ENCODE results near the gene ZNF639. TPM values are rescaled to one million over a fixed set of nuclear protein-coding genes. Genes with fewer than 3 reads are reported as not detected.

The ZNF639 gene
- total and polyA plus RNA-seq, 2 experiments from 2014 or later: 33.6 to 62.8 TPM

DNA sequence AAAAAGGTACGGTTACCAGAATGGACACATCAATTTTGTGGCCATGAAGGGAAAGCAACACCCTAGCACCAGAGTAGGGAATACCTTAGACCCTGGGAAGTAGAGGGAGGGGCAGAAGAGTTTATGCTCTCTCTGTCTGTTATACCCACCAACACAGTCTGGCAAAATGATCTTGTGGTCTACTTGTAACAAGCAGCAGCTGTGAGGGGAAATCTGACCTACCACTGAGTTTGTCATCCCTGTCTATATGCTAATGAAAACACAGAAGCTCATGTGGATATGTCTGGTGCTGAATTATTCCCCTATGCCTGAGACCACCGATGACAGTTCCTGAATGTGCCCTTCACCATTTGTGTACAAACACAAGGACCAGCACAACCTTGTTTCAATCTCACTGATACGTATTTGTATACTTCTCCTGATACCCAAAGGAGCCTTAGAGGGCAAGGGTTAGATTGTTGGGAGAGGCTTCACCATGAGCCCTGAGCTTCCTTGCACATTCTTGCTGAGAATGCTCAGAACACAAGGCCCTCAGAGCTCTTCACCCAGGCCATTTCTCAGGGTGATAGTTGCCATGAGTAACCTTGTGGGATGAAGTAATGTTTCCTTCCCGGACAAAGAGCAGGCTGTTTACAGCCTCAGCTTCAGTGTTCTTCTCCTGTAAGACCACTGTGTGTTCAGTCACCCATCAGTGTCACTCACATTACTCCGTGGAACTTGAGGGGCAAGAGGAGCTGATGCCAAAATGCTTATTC, 24.7 kb upstream of the ZNF639 start:
- H3K4me1 ChIP-seq (ENCODE audit: insufficient read depth): 0 out of 2 replicates have a peak, but pooled peaks cover 4% of the 10 kb centered on the region
- H3K27ac ChIP-seq (ENCODE audit: low read depth): no peak overlapping the region
- TF ChIP-seq ZNF331 (CRISPR knock-in tag; IDR thresholded peaks at IDR 0.05; ENCODE audit: low read depth): no peak
- H3K4me2 ChIP-seq: no peak overlapping the region
- H2AFZ ChIP-seq: no peak overlapping the region
- Mint-ChIP-seq H3K27ac (no peak overlapping the region), H3K9me3 (peaks cover 10% of the 10 kb centered on the region; the same call in 2 of the 3 replicates), H3K4me3 (no peak overlapping the region), H3K27me3 (ENCODE audit: insufficient read depth, low read depth, poor library complexity) (no peaks in the 10 kb centered on the region), H3K36me3 (ENCODE audit: low read depth) (peaks cover 7% of the 10 kb centered on the region; the same call in 1 of the 3 replicates), H3K4me1 (peaks cover 8% of the 10 kb centered on the region; the same call in 2 of the 3 replicates)
- H3F3A ChIP-seq (replicated peaks; ENCODE audit: low read depth): no peaks in the 10 kb centered on the region
- ATAC-seq: no peak
- no peaks in the 10 kb centered on the region for H3K9me2 ChIP-seq (ENCODE audit: insufficient read depth)
- DNase-seq (ENCODE audit: low spot score): no peak
- no peaks in the 10 kb centered on the region for H3K27me3 ChIP-seq (ENCODE audit: insufficient read depth)
- H3K4me3 ChIP-seq: no peak overlapping the region
- no peaks in the 10 kb centered on the region for H3K36me3 ChIP-seq (ENCODE audit: insufficient read depth)
- H4K20me1 ChIP-seq (replicated peaks; ENCODE audit: insufficient read depth): no peaks in the 10 kb centered on the region
- H3K79me2 ChIP-seq (replicated peaks; ENCODE audit: insufficient read depth): no peaks in the 10 kb centered on the region

- Histone ChIP-seq H3K4me2 (no peak overlapping the region), H3K79me2 (replicated peaks; ENCODE audit: insufficient read depth) (no peaks in the 10 kb centered on the region), H3K9me2 (ENCODE audit: insufficient read depth) (no peaks in the 10 kb centered on the region), H3F3A (replicated peaks; ENCODE audit: low read depth) (no peaks in the 10 kb centered on the region), H3K36me3 (ENCODE audit: insufficient read depth) (no peaks in the 10 kb centered on the region), H2AFZ (no peak overlapping the region), H3K4me1 (ENCODE audit: insufficient read depth) (0 out of 2 replicates have a peak, but pooled peaks cover 4% of the 10 kb centered on the region), H3K4me3 (no peak overlapping the region), H4K20me1 (replicated peaks; ENCODE audit: insufficient read depth) (no peaks in the 10 kb centered on the region), H3K27ac (ENCODE audit: low read depth) (no peak overlapping the region), H3K27me3 (ENCODE audit: insufficient read depth) (no peaks in the 10 kb centered on the region)
- DNase-seq (ENCODE audit: low spot score) (no peak), ATAC-seq (no peak)
- Mint-ChIP-seq H3K27ac (no peak overlapping the region), H3K4me3 (no peak overlapping the region), H3K27me3 (ENCODE audit: insufficient read depth, low read depth, poor library complexity) (no peaks in the 10 kb centered on the region), H3K36me3 (ENCODE audit: low read depth) (peaks cover 7% of the 10 kb centered on the region; the same call in 2 of the 3 replicates), H3K9me3 (peaks cover 10% of the 10 kb centered on the region; the same call in 2 of the 3 replicates), H3K4me1 (peaks cover 8% of the 10 kb centered on the region; the same call in 2 of the 3 replicates)
- TF ChIP-seq, protein P1, sequence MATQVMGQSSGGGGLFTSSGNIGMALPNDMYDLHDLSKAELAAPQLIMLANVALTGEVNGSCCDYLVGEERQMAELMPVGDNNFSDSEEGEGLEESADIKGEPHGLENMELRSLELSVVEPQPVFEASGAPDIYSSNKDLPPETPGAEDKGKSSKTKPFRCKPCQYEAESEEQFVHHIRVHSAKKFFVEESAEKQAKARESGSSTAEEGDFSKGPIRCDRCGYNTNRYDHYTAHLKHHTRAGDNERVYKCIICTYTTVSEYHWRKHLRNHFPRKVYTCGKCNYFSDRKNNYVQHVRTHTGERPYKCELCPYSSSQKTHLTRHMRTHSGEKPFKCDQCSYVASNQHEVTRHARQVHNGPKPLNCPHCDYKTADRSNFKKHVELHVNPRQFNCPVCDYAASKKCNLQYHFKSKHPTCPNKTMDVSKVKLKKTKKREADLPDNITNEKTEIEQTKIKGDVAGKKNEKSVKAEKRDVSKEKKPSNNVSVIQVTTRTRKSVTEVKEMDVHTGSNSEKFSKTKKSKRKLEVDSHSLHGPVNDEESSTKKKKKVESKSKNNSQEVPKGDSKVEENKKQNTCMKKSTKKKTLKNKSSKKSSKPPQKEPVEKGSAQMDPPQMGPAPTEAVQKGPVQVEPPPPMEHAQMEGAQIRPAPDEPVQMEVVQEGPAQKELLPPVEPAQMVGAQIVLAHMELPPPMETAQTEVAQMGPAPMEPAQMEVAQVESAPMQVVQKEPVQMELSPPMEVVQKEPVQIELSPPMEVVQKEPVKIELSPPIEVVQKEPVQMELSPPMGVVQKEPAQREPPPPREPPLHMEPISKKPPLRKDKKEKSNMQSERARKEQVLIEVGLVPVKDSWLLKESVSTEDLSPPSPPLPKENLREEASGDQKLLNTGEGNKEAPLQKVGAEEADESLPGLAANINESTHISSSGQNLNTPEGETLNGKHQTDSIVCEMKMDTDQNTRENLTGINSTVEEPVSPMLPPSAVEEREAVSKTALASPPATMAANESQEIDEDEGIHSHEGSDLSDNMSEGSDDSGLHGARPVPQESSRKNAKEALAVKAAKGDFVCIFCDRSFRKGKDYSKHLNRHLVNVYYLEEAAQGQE (IDR thresholded peaks at IDR 0.05; ENCODE audit: unreplicated experiment): no peak
- TF ChIP-seq EZH2phosphoT487 (IDR thresholded peaks at IDR 0.05; ENCODE audit: unreplicated experiment) (no peak), ZNF114 (CRISPR knock-in tag; IDR thresholded peaks at IDR 0.05) (no peak), NANOG (IDR thresholded peaks at IDR 0.05; ENCODE audit: borderline replicate concordance) (no peak), EZH2 (IDR thresholded peaks at IDR 0.05; ENCODE audit: low read depth, unreplicated experiment) (no peak), ZNF331 (CRISPR knock-in tag; IDR thresholded peaks at IDR 0.05; ENCODE audit: low read depth) (no peak), JUNB (IDR thresholded peaks at IDR 0.05; ENCODE audit: unreplicated experiment) (no peak), POLR2AphosphoS5 (IDR thresholded peaks at IDR 0.05; ENCODE audit: low read depth) (no peak), STAT1 (IDR thresholded peaks at IDR 0.05; ENCODE audit: unreplicated experiment) (no peak)
- TF ChIP-seq, protein P2, sequence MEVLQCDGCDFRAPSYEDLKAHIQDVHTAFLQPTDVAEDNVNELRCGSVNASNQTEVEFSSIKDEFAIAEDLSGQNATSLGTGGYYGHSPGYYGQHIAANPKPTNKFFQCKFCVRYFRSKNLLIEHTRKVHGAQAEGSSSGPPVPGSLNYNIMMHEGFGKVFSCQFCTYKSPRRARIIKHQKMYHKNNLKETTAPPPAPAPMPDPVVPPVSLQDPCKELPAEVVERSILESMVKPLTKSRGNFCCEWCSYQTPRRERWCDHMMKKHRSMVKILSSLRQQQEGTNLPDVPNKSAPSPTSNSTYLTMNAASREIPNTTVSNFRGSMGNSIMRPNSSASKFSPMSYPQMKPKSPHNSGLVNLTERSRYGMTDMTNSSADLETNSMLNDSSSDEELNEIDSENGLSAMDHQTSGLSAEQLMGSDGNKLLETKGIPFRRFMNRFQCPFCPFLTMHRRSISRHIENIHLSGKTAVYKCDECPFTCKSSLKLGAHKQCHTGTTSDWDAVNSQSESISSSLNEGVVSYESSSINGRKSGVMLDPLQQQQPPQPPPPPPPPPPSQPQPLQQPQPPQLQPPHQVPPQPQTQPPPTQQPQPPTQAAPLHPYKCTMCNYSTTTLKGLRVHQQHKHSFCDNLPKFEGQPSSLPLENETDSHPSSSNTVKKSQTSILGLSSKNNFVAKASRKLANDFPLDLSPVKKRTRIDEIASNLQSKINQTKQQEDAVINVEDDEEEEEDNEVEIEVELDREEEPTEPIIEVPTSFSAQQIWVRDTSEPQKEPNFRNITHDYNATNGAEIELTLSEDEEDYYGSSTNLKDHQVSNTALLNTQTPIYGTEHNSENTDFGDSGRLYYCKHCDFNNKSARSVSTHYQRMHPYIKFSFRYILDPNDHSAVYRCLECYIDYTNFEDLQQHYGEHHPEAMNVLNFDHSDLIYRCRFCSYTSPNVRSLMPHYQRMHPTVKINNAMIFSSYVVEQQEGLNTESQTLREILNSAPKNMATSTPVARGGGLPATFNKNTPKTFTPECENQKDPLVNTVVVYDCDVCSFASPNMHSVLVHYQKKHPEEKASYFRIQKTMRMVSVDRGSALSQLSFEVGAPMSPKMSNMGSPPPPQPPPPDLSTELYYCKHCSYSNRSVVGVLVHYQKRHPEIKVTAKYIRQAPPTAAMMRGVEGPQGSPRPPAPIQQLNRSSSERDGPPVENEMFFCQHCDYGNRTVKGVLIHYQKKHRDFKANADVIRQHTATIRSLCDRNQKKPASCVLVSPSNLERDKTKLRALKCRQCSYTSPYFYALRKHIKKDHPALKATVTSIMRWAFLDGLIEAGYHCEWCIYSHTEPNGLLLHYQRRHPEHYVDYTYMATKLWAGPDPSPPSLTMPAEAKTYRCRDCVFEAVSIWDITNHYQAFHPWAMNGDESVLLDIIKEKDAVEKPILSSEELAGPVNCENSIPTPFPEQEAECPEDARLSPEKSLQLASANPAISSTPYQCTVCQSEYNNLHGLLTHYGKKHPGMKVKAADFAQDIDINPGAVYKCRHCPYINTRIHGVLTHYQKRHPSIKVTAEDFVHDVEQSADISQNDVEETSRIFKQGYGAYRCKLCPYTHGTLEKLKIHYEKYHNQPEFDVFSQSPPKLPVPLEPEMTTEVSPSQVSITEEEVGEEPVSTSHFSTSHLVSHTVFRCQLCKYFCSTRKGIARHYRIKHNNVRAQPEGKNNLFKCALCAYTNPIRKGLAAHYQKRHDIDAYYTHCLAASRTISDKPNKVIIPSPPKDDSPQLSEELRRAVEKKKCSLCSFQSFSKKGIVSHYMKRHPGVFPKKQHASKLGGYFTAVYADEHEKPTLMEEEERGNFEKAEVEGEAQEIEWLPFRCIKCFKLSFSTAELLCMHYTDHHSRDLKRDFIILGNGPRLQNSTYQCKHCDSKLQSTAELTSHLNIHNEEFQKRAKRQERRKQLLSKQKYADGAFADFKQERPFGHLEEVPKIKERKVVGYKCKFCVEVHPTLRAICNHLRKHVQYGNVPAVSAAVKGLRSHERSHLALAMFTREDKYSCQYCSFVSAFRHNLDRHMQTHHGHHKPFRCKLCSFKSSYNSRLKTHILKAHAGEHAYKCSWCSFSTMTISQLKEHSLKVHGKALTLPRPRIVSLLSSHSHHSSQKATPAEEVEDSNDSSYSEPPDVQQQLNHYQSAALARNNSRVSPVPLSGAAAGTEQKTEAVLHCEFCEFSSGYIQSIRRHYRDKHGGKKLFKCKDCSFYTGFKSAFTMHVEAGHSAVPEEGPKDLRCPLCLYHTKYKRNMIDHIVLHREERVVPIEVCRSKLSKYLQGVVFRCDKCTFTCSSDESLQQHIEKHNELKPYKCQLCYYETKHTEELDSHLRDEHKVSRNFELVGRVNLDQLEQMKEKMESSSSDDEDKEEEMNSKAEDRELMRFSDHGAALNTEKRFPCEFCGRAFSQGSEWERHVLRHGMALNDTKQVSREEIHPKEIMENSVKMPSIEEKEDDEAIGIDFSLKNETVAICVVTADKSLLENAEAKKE (CRISPR knock-in tag; IDR thresholded peaks at IDR 0.05): no peak
These were observed 23.5 kb upstream of the ZNF639 start for GRCh38 chr3:179299316-179299715.

Measured in GM23338 (cell line).